Measurements from ENCODE around the gene SHPK. TPM values are rescaled to one million over a fixed set of nuclear protein-coding genes. Genes with fewer than 3 reads are reported as not detected.
A peak's percentile ranks its signal among the peaks of the same experiment; 100 is the strongest.

SHPK gene, protein sequence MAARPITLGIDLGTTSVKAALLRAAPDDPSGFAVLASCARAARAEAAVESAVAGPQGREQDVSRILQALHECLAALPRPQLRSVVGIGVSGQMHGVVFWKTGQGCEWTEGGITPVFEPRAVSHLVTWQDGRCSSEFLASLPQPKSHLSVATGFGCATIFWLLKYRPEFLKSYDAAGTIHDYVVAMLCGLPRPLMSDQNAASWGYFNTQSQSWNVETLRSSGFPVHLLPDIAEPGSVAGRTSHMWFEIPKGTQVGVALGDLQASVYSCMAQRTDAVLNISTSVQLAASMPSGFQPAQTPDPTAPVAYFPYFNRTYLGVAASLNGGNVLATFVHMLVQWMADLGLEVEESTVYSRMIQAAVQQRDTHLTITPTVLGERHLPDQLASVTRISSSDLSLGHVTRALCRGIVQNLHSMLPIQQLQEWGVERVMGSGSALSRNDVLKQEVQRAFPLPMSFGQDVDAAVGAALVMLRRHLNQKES
- total RNA-seq (10 to 100 TPM; 12.0 to 27.4 (median 19.9) TPM), polyA plus RNA-seq (10 to 100 TPM in 1 of 3 donors, 1 to 10 TPM in 2; 8.8 to 13.3 (median 9.1) TPM)
- long read RNA-seq, donor 1, partial matches to known transcripts = 0 of 4 reads
- long read RNA-seq, donor 1, other reads (novel, unspliced or antisense) = 0 of 4 reads
- long read RNA-seq, donor 2, transcript SHPK-201 (7 exons, 3,838 nt) = major isoform, 5 of 5 reads
- long read RNA-seq, donor 2, partial matches to known transcripts = 0 of 5 reads
- long read RNA-seq, donor 2, other reads (novel, unspliced or antisense) = 0 of 5 reads
- long read RNA-seq, donor 3 = 0 reads
- long read RNA-seq, donor 4, partial matches to known transcripts = 0 of 2 reads
- long read RNA-seq, donor 4, other reads (novel, unspliced or antisense) = 0 of 2 reads
- long read RNA-seq, donor 5, transcript SHPK-201 (7 exons, 3,838 nt) = major isoform, 56 of 61 reads
- long read RNA-seq, donor 5, partial matches to known transcripts = 1 of 61 reads
- long read RNA-seq, donor 5, other reads (novel, unspliced or antisense) = 4 of 61 reads
- long read RNA-seq, donor 6, partial matches to known transcripts = 0 of 3 reads
- long read RNA-seq, donor 6, other reads (novel, unspliced or antisense) = 0 of 3 reads
- long read RNA-seq, donor 7, partial matches to known transcripts = 0 of 1 reads
- long read RNA-seq, donor 7, other reads (novel, unspliced or antisense) = 0 of 1 reads
- long read RNA-seq, donor 8, transcript SHPK-201 (7 exons, 3,838 nt) = major isoform, 6 of 24 reads
- long read RNA-seq, donor 8, partial matches to known transcripts = 18 of 24 reads
- long read RNA-seq, donor 8, other reads (novel, unspliced or antisense) = 0 of 24 reads
- long read RNA-seq, donor 9 = 0 reads
- long read RNA-seq, donor 10, partial matches to known transcripts = 0 of 1 reads
- long read RNA-seq, donor 10, other reads (novel, unspliced or antisense) = 0 of 1 reads

DNA sequence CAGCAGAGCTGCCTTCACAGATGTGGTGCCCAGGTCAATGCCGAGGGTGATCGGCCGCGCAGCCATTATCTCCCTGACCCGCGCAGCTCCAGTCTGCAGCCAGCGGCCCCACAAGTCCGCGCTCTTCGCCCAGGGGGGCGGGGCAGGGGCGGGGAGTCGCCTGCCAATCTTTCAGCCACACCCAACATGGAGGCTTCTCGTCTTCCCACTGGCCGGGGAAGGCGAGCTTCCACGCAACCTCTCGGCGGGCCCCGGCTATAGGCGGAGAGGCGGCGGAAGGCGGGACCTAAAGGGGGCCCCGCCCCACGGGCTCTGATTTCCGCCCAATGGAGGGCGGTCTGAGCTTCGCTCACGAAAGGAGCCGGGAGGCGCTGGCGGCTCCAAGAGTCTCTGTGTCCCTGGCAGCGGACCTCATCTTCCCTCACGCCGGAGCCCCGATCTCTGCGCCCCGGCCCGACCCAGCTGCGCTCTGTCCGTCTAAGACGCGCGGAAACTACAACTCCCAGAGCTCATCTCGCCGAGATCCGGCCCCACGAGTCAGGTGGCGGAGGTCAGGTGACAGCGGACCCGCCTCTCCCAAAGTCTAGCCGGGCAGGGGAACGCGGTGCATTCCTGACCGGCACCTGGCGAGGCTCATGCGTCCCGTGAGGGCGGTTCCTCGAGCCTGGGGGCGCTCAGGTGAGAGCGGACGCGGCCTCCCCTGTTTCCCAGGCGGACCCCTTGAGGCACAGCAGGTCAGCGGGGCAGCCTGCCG lies at the start of gene SHPK, which contains the start of gene CTNS:
SHPK (minus strand) TSS at position 97 of the 754 bp plus-strand sequence; CDS start at position 66, 31 bp downstream.
CTNS (plus strand) TSS at position 607 of the 754 bp plus-strand sequence. CDS start 3,447 bp downstream, outside the sequence.
- Histone ChIP-seq H3K27ac (peak within 1 kb of the TSS; percentile 85 to 96 (median 94)), H3K4me3 (peak within 1 kb of the TSS; percentile 73 to 92 (median 86)), H3K9me3 (replicated peaks in 1 of 3) (no peaks in the 10 kb centered on the region), H3K36me3 (replicated peaks in 1 of 2) (no peaks in the 10 kb centered on the region), H3K27me3 (no peaks in the 10 kb centered on the region), H3K4me1 (replicated peaks in 1 of 2) (peaks cover 19 to 34% of the 10 kb centered on the region in 2 donors)
- 0 to 3% (median 1%) methylated on average over 8 to 68 of the region's 68 CpGs; no CpG with 5 or more reads in 1 of the 4 donors for WGBS, 4 donors
- TF ChIP-seq POLR2A (IDR thresholded peaks at IDR 0.05) = peak; percentile 60 to 86
- TF ChIP-seq, protein P1, sequence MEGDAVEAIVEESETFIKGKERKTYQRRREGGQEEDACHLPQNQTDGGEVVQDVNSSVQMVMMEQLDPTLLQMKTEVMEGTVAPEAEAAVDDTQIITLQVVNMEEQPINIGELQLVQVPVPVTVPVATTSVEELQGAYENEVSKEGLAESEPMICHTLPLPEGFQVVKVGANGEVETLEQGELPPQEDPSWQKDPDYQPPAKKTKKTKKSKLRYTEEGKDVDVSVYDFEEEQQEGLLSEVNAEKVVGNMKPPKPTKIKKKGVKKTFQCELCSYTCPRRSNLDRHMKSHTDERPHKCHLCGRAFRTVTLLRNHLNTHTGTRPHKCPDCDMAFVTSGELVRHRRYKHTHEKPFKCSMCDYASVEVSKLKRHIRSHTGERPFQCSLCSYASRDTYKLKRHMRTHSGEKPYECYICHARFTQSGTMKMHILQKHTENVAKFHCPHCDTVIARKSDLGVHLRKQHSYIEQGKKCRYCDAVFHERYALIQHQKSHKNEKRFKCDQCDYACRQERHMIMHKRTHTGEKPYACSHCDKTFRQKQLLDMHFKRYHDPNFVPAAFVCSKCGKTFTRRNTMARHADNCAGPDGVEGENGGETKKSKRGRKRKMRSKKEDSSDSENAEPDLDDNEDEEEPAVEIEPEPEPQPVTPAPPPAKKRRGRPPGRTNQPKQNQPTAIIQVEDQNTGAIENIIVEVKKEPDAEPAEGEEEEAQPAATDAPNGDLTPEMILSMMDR (IDR thresholded peaks at IDR 0.05) = no peak
- intact Hi-C loops (cut with DNase I) = no loop called here
- DNase-seq = peak; percentile 97 to 98 (median 97)

DNA sequence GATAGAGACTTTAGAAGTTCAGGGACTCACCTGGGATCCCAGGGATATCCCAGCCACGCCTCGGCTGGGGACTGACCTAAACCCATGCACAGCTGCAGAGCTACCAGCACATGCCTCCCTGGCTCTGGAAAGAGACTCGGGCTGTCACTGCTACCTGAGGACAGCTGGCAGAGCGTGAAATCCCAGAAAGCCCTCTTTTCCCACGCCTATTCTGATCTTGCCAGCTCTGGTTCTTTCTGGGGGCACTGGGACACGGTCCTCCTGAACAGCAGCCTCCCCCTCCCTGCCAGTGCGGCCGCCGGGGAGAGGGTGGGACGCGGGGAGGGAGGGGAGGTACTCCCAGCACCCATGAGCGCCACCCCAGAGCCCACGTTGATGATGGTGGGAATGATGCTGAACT lies 49.1 kb upstream of the SHPK start:
- H3K4me1 ChIP-seq (replicated peaks in 1 of 2) = no peaks in the 10 kb centered on the region

DNA sequence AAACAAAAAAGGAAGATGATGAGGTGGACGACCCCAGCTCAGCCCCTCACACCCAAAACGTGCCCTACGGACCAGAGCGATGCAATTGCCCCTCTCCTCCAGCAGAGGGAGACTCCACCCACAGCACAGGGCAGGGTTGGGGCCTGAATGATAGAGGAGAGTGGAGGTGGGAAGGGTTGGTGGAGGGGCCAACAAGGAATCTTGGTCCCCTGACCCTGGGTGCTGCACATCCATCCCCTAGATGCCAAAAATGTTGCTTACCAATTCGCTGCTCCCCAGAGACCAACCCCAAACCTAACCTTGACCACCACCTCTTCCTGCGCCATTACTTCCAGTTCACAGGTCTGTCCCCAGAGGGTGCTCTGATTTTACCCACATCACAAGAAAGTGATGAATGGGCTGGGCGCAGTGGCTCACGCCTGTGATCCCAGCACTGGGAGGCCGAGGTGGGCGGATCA lies 47.0 kb upstream of the SHPK start:
- peak in 2 of 7 donors; percentile 18 to 34 for DNase-seq
- Histone ChIP-seq H3K27ac (no peak overlapping the region), H3K27me3 (peaks cover 4% of the 10 kb centered on the region), H3K36me3 (replicated peaks in 1 of 2) (no peaks in the 10 kb centered on the region), H3K4me3 (no peak overlapping the region), H3K4me1 (replicated peaks in 1 of 2) (peaks cover 4 to 7% of the 10 kb centered on the region in 2 donors), H3K9me3 (replicated peaks in 1 of 3) (no peaks in the 10 kb centered on the region)
- 26 to 39% (median 34%) methylated on average over 9 to 10 of the region's 10 CpGs for WGBS, 4 donors
- intact Hi-C loops (cut with DNase I) = no loop called here
- TF ChIP-seq POLR2A (IDR thresholded peaks at IDR 0.05) = no peak
- TF ChIP-seq, protein P1 (IDR thresholded peaks at IDR 0.05) = peak; percentile 59 to 89 (median 83)

More for the DNA sequence above, 49.1 kb upstream of the SHPK start:
- WGBS, 4 donors = 19 to 57% (median 27%) methylated on average over 5 to 13 of the region's 13 CpGs
- Histone ChIP-seq H3K36me3 (replicated peaks in 1 of 2) (no peaks in the 10 kb centered on the region), H3K27me3 (peaks cover 4% of the 10 kb centered on the region), H3K9me3 (replicated peaks in 1 of 3) (no peaks in the 10 kb centered on the region), H3K27ac (no peak overlapping the region), H3K4me3 (no peak overlapping the region)
- intact Hi-C loops (cut with DNase I) = no loop called here
- TF ChIP-seq, protein P1 (IDR thresholded peaks at IDR 0.05) = no peak
- TF ChIP-seq POLR2A (IDR thresholded peaks at IDR 0.05) = no peak
- DNase-seq = no peak

All from adrenal gland (tissue), 19 donors.